Panc1 (cell line): Measurements from ENCODE around the gene TACO1. TPM values are rescaled to one million over a fixed set of nuclear protein-coding genes. Genes with fewer than 3 reads are reported as not detected.

Experiments
- ATAC-seq: fragments of 200-7000 bp; cut with Tn5 transposase; 2 replicates; pipeline ENCODE4 v1.9.1; 2020; ENCODE audit warnings: mild to moderate bottlenecking, moderate library complexity
- BruUV-seq: library from RNA; stranded (reverse); fragments of 400-500 nt; replicated peaks from 2 replicates; lab custom pipeline; 2021; lab: Mats Ljungman, UMichigan
- CTCF ChIA-PET: fragments of 300-600 bp; sonication (Branson Sonifier 250); formaldehyde crosslinking; loops from one replicate; lab custom pipeline; 2022; ENCODE audit warnings: antibody characterized with exemption; lab: Charles Lee
- POLR2A ChIA-PET: fragments of 300-600 bp; sonication (Branson Sonifier 250); formaldehyde crosslinking; loops from one replicate; lab custom pipeline; 2022; ENCODE audit warnings: antibody characterized with exemption; lab: Charles Lee
- DNase-seq: peaks from one replicate; pipeline ENCODE4 v3.0.0-alpha.2; 2010; ENCODE audit warnings: low read depth, low spot score
- H3K27ac ChIP-seq: 2 replicates; pipeline ENCODE4 v1.5.1; 2011; ENCODE audit warnings: mild to moderate bottlenecking, low read length, inconsistent platforms
- H3K27me3 ChIP-seq: fragments of 200-500 bp; sonication (Bioruptor generic); 2 replicates; pipeline ENCODE4 v1.6.0; 2014; ENCODE audit warnings: low read length, inconsistent platforms; ENCODE audit not compliant: control insufficient read depth, insufficient read depth
- H3K36me3 ChIP-seq: fragments of 200-500 bp; sonication (Bioruptor generic); 2 replicates; pipeline ENCODE4 v1.5.1; 2014; ENCODE audit warnings: inconsistent platforms, mild to moderate bottlenecking, low read length, moderate library complexity; ENCODE audit not compliant: control insufficient read depth, insufficient read depth
- H3K4me1 ChIP-seq: 2 replicates; pipeline ENCODE4 v1.5.1; 2011; ENCODE audit warnings: inconsistent platforms, mild to moderate bottlenecking, low read length, moderate library complexity; ENCODE audit not compliant: control insufficient read depth, insufficient read depth
- H3K4me3 ChIP-seq, 2 experiments: 2 replicates each; pipeline ENCODE4 v1.5.1; 2011 to 2012; ENCODE audit warnings: low read depth in 2 of 2, low read length in 2 of 2, mild to moderate bottlenecking in 2 of 2, inconsistent platforms in 1 of 2, moderate library complexity in 1 of 2
- H3K9me3 ChIP-seq: fragments of 200-500 bp; sonication (Bioruptor generic); 2 replicates; pipeline ENCODE4 v1.5.1; 2014; ENCODE audit warnings: low read depth, mild to moderate bottlenecking, inconsistent platforms, low read length, moderate library complexity; ENCODE audit not compliant: control insufficient read depth, insufficient read depth
- CTCF ChIP-seq: fragments of 450-650 bp; IDR thresholded peaks from 2 replicates; pipeline ENCODE4 v1.5.1; 2017; ENCODE audit warnings: mild to moderate bottlenecking
- POLR2AphosphoS5 ChIP-seq: IDR thresholded peaks from 2 replicates; pipeline ENCODE4 v1.6.1; 2012; ENCODE audit warnings: mild to moderate bottlenecking, low read depth, low read length, moderate library complexity
- REST ChIP-seq, 2 experiments: IDR thresholded peaks; 2 replicates each; pipeline ENCODE4 v1.6.1; 2011 to 2012; ENCODE audit warnings: low read depth in 2 of 2, control low read depth in 1 of 2, low read length in 1 of 2, mild to moderate bottlenecking in 1 of 2, moderate library complexity in 1 of 2; ENCODE audit not compliant: insufficient read depth in 1 of 2
- SIN3A ChIP-seq: IDR thresholded peaks from 2 replicates; pipeline ENCODE4 v1.6.1; 2012; ENCODE audit warnings: low read depth, mild to moderate bottlenecking, low read length, moderate library complexity, borderline replicate concordance; ENCODE audit not compliant: insufficient read depth
- TCF7L2 ChIP-seq: IDR thresholded peaks from 2 replicates; pipeline ENCODE4 v1.6.1; 2011; ENCODE audit warnings: mild to moderate bottlenecking, low read depth, low read length, inconsistent platforms
- in situ Hi-C: cut with HindIII; loops from 2 replicates; pipeline ENCODE4 v1.10.0; 2016; ENCODE audit warnings: low sequenced_read_pairs, low pct_unique_long_range_greater_than_20kb
- intact Hi-C: fragments of 100-400 bp; cut with micrococcal nuclease; formaldehyde crosslinking; loops from one replicate; pipeline ENCODE4 v1.10.0; 2022; ENCODE audit not compliant: unreplicated experiment
- total RNA-seq: library from RNA; stranded (reverse); gene quantifications from one replicate; pipeline ENCODE4 v1.2.1, GENCODE V29; 2021; ENCODE audit not compliant: unreplicated experiment

TACO1 gene
- total RNA-seq, 1 experiment from 2014 or later: 17.9 TPM

- Histone ChIP-seq H3K27me3 (no peaks in the 10 kb centered on the region), H3K4me3 (no peak overlapping the region), H3K36me3 (peaks cover 5% of the 10 kb centered on the region; the same call in 1 of the 2 replicates), H3K27ac (no peak overlapping the region), H3K4me1 (no peaks in the 10 kb centered on the region), H3K9me3 (no peaks in the 10 kb centered on the region)
- in situ Hi-C loops (no loop called here), intact Hi-C loops (no loop called here)
- TF ChIP-seq POLR2AphosphoS5 (no peak), TCF7L2 (no peak), SIN3A (no peak), REST (IDR thresholded peaks at IDR 0.05; ENCODE audit: insufficient read depth in 1 of 2, low read depth in 2 of 2, low read length in 1 of 2) (no peak), CTCF (no peak)
- no peak for ATAC-seq
- no TSS peak for BruUV-seq
- CTCF ChIA-PET: no interaction called here
- DNase-seq: no peak
- POLR2A ChIA-PET: no interaction called here
These were observed 12.9 kb upstream of the TACO1 start for GRCh38 chr17:63587770-63588169.

GRCh38 chr17:63588797-63589196 lies 11.9 kb upstream of the TACO1 start:
- no peak for ATAC-seq
- H3K27ac ChIP-seq: no peak overlapping the region
- in situ Hi-C loops (no loop called here), intact Hi-C loops (no loop called here)
- BruUV-seq: no TSS peak
- H3K4me3 ChIP-seq: no peak overlapping the region
- DNase-seq: no peak
- H3K27me3 ChIP-seq: no peaks in the 10 kb centered on the region
- no peaks in the 10 kb centered on the region for H3K9me3 ChIP-seq
- CTCF ChIA-PET: no interaction called here
- TF ChIP-seq SIN3A: no peak
- no peak for TF ChIP-seq REST (IDR thresholded peaks at IDR 0.05; ENCODE audit: insufficient read depth in 1 of 2, low read depth in 2 of 2, low read length in 1 of 2)
- no peak for TF ChIP-seq TCF7L2
- TF ChIP-seq CTCF: no peak
- TF ChIP-seq POLR2AphosphoS5: no peak
- POLR2A ChIA-PET: no interaction called here
- H3K36me3 ChIP-seq: peaks cover 5% of the 10 kb centered on the region; the same call in 1 of the 2 replicates
- no peaks in the 10 kb centered on the region for H3K4me1 ChIP-seq
